Measurements from ENCODE around the gene VAT1. TPM values are rescaled to one million over a fixed set of nuclear protein-coding genes. Genes with fewer than 3 reads are reported as not detected.
A peak's percentile ranks its signal among the peaks of the same experiment; 100 is the strongest.
"Not testable (repeated sequence)": the region's sequence is repeated elsewhere in the genome, so short reads cannot be mapped to it uniquely, and the experiment has no call there.

VAT1 gene
- total RNA-seq, 2 donors from 2014 or later = 247 to 267 TPM

DNA sequence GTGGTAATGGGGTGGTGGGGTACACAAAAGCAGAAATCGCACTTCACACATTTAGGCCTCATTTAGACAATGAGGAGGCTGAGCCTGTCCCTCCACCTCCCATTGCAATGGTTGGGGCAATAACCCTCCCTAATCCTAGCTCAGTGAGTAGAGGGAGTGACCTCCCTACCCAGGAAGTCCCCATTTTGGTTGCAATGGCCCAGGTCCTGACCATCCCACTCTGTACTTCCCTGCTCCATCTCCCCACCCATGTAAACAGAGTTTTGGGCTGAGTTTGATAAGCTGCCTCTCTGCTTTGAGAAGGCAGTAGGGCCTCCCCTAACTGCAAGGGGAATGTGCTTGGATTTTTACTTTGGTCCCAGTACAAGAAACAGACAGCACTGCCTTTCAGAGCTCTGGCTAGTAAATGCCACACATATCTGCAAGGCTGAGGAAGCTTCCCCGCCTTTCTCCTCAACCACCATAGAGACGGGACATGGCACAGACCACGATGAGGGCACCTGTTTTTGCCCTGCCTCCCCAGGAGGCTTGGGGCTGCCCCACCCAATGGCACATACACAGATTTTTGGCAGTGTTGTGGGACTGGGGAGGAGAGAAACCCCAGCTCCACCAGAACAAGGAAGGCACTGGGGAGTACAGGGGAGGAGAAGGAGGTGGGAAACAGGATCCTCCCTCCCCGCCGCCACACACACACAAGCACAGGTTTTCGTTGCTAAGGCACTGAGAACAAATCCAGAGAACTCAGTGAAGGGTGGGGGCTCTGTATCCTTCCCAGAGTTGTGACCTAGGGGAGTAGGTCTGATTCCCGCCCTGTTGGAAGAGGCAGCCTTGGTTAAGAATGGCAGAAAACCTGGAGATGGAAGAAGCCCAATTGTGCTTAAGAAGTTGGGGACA, 7.3 kb downstream of the VAT1 start:
- DNase-seq (ENCODE audit: low spot score) = no peak
- intact Hi-C loops (cut with DNase I) = loop anchor here in 1 of 2 donors (10.0 kb wide), 1 partner anchor 160 kb away; the partner anchor contains the start of gene NBR1

DNA sequence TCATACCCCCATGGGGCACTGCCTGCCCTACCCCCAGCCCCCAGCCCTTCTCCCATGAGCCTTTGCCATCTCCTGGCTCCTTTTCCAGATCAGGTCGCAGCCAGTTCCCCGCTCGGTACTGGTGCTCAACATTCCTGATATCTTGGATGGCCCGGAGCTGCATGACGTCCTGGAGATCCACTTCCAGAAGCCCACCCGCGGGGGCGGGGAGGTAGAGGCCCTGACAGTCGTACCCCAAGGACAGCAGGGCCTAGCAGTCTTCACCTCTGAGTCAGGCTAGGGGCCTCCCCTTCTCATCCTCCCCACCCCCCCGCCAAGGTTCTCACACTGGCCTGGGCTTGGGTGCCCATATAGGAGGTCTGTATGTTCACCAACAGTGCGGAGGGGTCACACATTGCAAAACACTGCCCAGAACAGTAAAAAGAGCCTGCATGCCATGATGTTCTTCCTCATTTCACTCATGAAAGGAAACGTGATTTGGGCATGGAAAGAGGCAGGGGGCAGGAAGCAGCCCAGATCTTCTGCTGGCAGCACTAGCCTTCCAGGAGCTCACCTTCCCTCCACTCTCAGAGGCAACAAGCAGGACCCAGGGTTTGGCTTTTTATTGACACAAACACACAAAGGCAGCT, 8.1 kb downstream of the VAT1 start:
- intact Hi-C loops (cut with DNase I) = loop anchor here in 1 of 2 donors (10.0 kb wide), 1 partner anchor 161 kb away; the partner anchor contains the start of gene NBR1
- DNase-seq (ENCODE audit: low spot score) = no peak

DNA sequence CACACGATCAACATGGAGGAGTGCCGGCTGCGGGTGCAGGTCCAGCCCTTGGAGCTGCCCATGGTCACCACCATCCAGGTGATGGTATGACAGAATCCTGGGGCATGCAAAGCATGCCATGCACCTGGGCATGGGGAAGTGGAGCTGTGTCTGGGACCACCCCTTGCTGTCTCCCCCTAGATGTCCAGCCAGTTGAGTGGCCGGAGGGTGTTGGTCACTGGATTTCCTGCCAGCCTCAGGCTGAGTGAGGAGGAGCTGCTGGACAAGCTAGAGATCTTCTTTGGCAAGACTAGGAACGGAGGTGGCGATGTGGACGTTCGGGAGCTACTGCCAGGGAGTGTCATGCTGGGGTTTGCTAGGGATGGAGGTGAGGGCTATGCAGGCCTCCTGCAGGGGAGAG, 8.9 kb downstream of the VAT1 start:
- intact Hi-C loops (cut with DNase I) = loop anchor here in 1 of 2 donors (10.0 kb wide), 1 partner anchor 162 kb away; the partner anchor contains the start of gene NBR1

DNA sequence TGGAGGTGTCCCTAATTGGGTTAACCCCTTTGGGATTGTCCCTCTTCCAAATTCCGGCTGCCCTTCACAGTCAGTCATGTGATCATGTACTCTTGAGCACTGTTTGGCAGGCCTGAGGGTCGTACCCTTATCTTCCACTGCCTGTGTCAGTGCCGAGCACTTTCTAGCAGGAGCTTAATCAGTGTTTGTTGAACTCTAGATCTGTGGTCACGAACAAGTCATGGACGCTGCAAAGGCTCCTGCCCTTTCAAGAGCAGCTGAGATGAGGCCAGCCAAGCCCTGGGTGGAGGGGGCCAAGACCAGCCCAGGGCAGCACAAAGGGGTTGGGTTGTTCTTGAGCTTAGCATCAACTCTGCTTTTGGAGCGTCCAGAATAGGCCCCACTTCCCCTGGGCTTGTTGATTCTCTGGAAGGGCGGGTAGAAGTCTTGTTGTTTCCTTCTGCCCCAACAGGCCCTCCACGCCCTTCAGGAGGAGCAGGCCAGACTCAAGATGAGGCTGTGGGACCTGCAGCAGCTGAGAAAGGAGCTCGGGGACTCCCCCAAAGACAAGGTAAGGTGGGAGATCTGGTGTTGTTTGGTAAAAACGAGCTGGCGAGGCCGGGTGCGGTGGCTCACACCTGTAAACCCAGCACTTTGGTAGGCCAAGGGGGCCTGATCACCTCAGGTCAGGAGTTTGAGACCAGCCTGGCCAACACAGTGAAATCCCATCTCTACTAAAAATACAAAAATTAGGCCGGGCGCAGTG, 10.3 kb downstream of the VAT1 start:
- intact Hi-C loops (cut with DNase I) = loop anchor here in 1 of 2 donors (10.0 kb wide), 1 partner anchor 163 kb away; the partner anchor contains the start of gene NBR1
- DNase-seq (ENCODE audit: low spot score) = peak; percentile 83

More for the DNA sequence above, 8.9 kb downstream of the VAT1 start:
- no peak for DNase-seq (ENCODE audit: low spot score)

DNA sequence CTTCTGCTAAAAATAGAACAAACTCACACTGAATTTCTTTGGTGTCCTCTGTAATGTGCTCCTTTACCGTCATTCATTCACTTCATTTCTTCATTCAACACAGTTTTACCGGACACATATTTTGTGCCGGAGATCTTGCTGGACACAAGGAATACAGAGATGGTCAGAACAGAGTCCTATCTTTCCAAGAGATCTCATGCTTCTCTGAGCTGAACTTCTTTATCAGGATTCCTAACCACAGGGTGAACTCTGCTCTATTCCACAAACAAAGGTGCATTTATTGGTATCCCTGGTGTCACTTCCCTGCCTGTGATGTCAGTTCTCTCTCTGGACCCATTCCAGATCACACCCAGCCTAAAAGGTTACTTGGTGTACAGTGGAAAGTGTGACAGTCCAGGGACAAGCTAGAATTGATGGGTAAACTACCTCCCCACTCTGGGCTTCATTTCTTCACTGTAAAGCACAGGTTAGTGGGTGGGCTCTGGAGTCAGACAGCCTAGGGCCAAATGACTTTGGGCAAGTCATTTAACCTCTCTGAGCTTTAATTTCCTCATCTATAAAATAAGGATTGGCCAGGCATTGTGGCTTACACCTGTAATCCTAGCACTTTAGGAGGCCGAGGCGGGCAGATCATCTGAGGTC, 11.4 kb downstream of the VAT1 start:
- intact Hi-C loops (cut with DNase I) = loop anchor here in 1 of 2 donors (10.0 kb wide), 1 partner anchor 164 kb away; the partner anchor contains the start of gene NBR1
- DNase-seq (ENCODE audit: low spot score) = no peak

DNA sequence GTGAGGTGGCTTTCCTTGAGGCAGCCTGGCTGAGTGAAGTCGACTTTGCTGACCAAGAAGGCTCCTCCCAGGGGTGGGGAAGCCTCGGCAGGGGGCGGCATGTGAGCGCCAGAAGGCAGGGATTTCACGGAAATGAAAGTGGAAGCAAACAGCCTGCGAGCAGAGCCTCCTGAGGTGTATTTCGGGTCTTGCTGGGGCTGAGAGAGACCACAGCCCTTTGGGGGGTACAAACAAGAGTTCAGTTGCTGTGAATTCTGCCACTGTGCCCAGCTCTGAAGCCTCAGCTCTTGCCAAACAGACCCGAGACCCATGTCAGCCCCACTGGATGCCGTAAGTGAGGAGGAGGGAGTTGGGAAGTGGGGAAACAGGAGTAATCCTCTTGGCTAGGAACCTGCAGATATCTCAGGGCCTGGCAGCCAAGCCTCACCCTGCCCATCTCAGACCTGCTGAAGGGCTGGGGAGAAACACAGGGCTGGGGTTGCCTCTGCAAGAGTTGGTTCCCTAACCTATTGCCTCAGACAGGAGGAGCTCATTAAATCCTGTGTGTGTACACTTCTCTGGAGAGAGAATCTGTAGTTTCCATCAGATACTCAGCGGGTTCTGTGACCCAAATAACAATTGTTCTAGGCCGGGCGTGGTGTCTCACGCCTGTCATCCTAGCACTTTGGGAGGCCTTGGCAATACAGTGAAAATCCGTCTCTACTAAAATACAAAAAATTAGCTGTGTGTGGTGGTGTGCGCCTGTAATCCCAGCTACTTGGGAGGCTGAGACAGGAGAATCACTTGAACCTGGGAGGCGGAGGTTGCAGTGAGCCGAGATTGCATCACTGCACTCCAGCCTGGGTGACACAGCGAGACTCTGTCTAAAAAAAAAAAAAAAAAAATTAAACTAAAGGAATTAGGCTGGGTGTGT, 15.3 kb downstream of the VAT1 start, which contains the start of gene IFI35:
TSS of gene IFI35 (plus strand) at position 146 of the 913 bp plus-strand sequence. CDS start at position 310, 164 bp downstream.
- intact Hi-C loops (cut with DNase I) = no loop called here

DNA sequence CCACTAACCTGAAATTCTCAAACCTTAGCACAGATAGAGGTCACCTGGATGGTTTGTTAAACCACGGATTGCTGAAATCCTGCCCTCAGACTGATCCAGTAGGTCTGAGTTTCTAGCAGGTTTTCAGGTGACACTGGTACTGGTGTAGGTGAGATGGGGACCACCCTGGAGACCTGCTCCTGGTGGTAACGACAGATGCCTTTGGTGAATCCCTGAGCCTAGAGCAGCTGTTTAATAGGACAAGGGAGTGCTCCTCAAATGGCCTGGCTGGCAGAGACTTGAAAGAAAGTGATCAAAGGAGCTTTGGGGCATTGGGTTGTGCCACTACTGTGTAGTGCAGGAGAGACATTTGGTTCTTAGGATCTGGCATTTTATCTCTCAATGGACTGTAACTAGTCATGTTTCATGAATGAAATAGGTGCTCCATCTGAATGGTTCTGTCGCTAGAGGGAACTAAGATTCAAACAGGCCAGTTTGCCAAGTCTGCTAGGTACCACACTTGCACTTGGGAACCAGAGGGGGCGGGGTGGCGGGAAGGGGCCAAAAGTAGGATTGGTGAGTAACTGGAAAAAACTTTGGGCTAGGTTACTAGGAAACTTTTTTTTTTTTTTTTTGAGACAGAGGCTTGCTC, 18.5 kb downstream of the VAT1 start:
- DNase-seq (ENCODE audit: low spot score) = peak; percentile 79
- intact Hi-C loops (cut with DNase I) = no loop called here

More for the DNA sequence above, 15.3 kb downstream of the VAT1 start, which contains the start of gene IFI35:
- peak; percentile 95 for DNase-seq (ENCODE audit: low spot score)

DNA sequence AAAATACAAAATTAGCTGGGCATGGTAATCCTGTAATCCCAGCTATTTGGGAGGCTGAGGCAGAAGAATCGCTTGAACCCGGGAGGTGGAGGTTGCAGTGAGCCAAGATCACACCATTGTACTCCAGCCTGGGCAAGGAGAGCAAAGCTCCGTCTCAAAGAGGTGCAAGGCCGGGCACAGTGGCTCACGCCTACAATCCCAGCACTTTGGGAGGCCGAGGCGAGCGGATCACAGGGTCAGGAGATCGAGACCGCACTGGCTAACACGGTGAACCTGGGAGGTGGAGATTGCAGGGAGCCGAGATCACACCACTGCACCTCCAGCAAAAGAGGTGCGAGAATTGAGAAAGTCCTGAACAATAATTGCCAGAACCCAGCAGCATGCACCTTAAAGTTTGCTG, 21.3 kb downstream of the VAT1 start:
- DNase-seq (ENCODE audit: low spot score) = peak; percentile 65
- intact Hi-C loops (cut with DNase I) = not testable (repeated sequence)

DNA sequence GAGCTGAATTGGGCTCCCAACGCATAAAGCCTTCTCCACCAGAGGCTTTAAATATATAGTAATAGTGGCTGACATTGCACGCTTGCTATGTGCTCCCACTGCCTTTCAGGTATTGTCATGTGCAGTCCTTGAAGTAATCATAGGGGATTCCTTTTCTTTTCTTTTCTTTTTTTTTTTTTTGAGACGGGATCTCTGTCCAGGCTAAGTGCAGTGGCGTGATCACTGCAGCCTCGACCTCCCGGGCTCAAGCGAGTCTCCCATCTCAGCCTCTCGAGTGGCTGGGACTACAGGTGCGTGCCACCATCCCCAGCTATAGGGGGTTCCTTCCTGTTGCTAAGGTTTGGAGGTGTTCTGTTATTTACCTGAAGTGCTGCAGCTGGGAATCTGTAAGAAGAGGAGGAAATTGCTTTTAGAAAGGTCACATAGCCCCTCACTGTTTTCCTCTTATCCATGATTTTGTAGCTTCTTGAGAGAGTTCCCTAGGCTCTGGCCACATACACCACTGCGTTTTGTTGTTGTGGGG, 23.1 kb downstream of the VAT1 start:
- no peak for DNase-seq (ENCODE audit: low spot score)
- intact Hi-C loops (cut with DNase I) = no loop called here

DNA sequence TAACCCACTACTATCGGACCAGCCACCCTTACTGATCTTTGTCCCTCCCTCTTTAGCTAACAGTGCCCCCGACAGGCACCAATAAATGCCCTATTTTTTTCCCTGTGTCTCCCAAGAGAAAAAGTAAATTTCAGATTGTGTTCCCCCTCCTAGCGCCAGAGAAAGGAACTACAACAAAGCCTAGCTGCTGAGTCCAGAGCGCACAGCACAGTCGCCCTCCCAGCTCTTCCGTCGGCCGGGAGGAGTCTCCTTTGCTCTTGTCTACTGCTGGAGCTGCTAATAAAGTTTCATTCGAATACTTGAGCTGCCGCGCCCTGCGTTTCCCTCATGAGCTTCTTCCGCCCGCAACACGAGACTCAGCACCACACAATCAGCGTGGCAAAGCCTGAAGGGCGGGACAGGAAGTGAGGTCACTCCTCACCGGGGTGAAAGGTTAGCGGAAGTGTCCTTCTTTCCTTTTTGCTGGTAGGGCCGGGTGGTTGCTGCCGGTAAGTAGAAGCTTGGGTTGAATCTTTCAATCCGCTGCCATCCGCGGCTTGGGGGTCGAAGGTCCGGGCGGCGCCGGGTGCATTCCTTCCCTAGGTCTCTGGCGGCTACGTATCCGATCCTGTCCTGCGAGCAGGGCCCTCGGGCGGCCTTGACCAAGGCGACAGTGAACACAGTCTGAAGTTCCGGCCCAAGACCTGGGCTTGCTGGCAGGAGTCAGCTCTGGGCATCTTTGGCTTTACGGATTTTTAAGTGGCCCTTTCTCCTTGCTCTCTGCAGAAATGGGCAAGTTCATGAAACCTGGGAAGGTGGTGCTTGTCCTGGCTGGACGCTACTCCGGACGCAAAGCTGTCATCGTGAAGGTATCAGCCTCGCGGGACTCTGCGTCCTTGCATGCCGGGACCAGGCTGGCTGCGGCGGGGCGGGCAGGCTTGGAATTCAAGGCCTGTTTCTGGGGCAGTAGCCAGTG, 23.9 kb downstream of the VAT1 start, which contains the start of gene RPL27:
TSS of gene RPL27 (plus strand) at position 436 of the 955 bp plus-strand sequence. CDS start at position 768, 332 bp downstream.
- intact Hi-C loops (cut with DNase I) = no loop called here
- peak; percentile 99 for DNase-seq (ENCODE audit: low spot score)

DNA sequence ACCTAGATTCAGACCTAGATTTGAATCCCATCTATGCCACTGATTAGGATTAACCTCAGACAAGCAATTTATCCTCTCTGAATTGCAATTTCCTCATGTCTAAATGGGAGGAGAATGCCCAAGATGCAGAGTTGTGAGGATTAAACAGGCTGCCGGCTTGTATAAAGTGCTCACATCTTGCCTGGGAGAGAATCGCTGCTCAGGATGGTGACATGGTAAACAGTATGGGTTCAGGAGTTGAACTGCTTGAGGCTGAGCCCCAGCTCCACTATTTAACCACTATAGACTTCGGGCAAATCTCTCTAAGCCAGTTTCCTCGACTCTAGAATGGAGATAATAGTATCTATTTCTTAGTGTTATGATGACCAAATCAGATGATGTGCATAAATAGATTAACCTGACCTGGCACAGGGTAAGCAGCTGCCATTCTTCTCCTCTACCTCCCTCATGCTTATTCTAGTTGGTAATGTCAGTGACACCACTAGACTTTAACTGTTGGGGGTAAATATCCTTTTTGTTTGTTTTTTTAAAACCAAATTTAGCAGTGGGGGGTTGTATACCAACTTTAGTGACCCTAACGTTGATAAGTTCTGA, 24.7 kb downstream of the VAT1 start:
- no peak for DNase-seq (ENCODE audit: low spot score)
- intact Hi-C loops (cut with DNase I) = no loop called here

DNA sequence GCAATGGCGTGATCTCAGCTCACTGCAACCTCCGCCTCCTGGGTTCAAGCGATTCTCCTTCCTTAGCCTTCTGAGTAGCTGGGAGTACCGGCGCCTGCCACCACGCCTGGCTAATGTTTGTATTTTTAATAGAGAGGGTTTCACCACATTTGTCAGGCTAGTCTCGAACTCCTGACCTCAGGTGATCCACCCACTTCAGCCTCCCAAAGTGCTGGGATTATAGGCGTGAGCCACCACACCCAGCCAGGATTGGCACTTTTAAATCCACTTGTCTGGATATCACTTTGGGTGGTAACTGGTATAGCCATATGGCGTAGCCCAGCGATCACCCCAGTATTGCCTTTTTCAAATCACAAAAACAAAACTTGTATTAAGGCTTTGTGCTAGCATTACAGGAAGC, 28.3 kb downstream of the VAT1 start:
- DNase-seq (ENCODE audit: low spot score); intact Hi-C loops (cut with DNase I): not testable (repeated sequence)

DNA sequence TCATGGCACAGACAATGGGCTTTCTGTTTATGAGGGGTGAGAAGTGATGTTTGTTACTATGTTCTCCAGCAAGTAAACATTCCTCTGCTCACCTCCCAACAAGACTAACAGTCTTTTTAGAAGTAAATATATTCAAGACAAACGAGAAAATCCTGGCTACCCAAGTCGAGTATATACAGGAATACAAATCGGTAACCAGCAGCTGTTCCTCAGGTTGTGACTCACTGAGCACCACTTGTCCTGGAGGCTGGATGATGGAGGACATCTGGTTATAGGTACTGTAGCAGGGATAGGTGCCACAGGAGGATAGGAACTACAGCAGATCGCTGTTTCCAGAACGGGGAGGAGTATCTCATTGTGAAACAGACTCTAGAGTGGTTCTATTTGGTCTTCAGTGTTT, 29.3 kb downstream of the VAT1 start:
- intact Hi-C loops (cut with DNase I) = no loop called here

DNA sequence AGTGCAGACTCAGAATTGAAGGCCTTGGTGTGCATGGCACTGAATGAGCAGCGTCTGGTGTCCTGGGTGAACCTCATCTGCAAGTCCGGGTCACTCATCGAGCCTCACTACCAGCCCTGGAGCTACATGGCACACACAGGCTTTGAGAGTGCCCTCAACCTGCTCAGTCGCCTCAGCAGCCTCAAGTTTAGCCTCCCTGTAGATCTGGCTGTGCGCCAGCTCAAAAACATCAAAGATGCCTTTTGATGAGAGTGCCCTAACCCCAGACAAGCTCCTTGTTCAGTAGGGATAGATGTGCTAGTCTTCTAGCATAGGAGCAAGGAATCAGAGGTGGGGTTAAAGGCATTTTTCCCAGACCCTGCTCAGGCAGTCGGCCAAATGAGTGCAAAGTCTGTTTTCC, 30.7 kb downstream of the VAT1 start:
- intact Hi-C loops (cut with DNase I) = no loop called here
- no peak for DNase-seq (ENCODE audit: low spot score)

More for the DNA sequence above, 29.3 kb downstream of the VAT1 start:
- DNase-seq (ENCODE audit: low spot score) = no peak

Data from posterior vena cava (tissue), 2 donors.